T-helper 1 cell treated with Interleukin-12 subunit alpha and Interleukin-12 subunit beta and Interleukin-4 antibody, amounts not matched to agents 30 μg/mL and 1 μg/mL, for 36 hours (primary cell): ENCODE results near the gene NKX1-2.

ENCODE experiments used
- H3K27ac Mint-ChIP-seq: one replicate; pipeline ENCODE4 v1.8.0; 2021; ENCODE audit warnings: mild to moderate bottlenecking, mixed read lengths
- H3K27me3 Mint-ChIP-seq: one replicate; pipeline ENCODE4 v1.8.0; 2021; ENCODE audit warnings: low read depth, mixed read lengths
- H3K36me3 Mint-ChIP-seq: one replicate; pipeline ENCODE4 v1.8.0; 2021; ENCODE audit warnings: low read depth, mixed read lengths
- H3K4me1 Mint-ChIP-seq: one replicate; pipeline ENCODE4 v1.8.0; 2021; ENCODE audit warnings: low read depth, mixed read lengths
- H3K4me3 Mint-ChIP-seq: one replicate; pipeline ENCODE4 v1.8.0; 2021; ENCODE audit warnings: mild to moderate bottlenecking, moderate library complexity, mixed read lengths
- H3K9me3 Mint-ChIP-seq: one replicate; pipeline ENCODE4 v1.8.0; 2021; ENCODE audit warnings: mixed read lengths

Gene NKX1-2

DNA sequence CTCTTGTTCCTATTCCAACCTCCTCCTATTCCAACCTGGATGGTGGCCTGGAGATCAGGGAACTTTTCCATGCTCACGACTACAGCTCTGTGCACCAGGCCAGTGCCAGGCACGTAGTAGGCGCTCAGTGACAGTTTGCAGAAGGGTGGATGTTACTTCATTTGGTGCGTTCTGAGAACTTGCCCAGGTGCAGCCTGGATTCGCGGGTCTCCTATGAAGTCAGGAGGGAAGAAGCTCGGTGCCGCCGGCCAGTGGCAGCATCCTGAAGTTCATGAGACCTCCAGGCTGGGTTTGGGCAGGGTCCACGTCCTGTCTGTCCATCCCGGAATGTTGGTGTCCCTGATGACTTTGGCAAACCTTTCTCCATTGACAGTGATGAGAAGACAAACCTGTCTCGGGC is 33.0 kb upstream of the NKX1-2 start:
- Mint-ChIP-seq H3K36me3 (peaks cover 6% of the 10 kb centered on the region), H3K27me3 (no peaks in the 10 kb centered on the region), H3K4me1 (no peaks in the 10 kb centered on the region), H3K9me3 (peaks cover 5% of the 10 kb centered on the region), H3K4me3 (no peak overlapping the region), H3K27ac (no peak overlapping the region)

DNA sequence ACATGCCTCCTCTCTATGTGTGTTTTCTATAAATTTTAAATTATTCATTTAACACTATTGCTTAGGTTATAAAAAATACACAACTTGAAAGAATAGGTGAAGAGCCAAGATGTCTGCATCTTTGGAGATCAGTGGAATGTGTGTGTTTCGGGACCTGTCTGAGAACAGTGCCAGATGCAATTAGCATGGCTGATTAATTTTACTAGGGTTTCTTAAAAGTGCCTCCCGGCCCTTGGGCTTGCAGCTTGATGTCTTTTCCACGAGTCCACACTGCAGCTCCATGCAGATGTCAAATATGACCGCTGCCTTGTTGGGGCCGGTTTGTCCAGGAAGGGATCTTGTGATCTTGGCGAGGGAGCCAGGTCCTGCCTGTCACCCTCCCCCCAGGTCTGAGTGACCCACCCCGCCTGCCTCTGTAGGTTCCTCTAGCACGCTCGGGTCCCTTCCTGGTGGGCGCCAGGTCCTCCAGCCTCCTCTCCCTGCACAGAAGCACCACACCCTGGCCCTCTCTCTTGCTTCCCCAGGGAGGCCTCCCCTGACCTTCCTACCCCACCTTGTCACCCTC is 32.5 kb upstream of the NKX1-2 start:
- Mint-ChIP-seq H3K4me1 (no peaks in the 10 kb centered on the region), H3K36me3 (peaks cover 6% of the 10 kb centered on the region), H3K4me3 (no peak overlapping the region), H3K9me3 (peaks cover 4% of the 10 kb centered on the region), H3K27ac (no peak overlapping the region), H3K27me3 (no peaks in the 10 kb centered on the region)

DNA sequence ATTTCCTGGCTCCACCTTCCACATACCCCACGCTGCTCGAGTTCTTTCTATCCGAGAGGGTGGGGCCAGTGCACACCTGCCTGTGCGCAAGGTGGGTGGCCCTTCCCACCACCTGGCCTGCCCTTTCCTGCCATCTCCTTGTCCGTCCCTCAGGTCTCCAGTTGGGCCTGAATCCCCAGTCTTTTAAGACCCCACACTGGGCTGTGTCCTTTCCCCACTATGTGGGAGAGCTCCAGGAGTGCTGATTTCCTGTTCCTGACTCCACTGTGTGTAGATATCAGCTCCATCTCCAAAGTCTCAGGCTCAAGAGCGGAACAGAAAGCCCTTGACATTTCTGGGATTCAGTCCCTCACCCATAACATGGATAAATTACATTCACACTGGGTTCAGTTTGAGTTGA is 31.9 kb upstream of the NKX1-2 start:
- Mint-ChIP-seq H3K36me3 (peaks cover 4% of the 10 kb centered on the region), H3K4me1 (no peaks in the 10 kb centered on the region), H3K4me3 (no peak overlapping the region), H3K27ac (no peak overlapping the region), H3K27me3 (no peaks in the 10 kb centered on the region), H3K9me3 (no peaks in the 10 kb centered on the region)

DNA sequence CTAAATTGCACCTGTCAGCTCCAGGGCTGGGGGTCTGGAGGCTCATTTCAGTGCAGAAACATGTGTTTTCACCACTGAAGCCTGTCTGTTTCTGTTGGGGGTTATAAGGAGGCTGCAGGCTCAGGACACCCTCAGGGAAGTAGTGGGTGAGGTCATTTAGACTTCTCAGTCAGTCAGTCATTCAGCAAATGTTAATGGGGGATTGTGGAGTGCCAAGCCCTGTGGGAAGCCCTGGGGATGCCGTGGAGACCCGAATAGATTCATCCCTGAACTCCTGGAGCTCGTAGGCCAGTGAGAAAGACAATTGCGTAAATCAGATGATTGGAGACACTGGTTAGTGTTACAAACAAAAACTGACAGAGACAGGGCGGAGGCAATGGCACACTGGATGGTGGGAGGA is 31.0 kb upstream of the NKX1-2 start:
- H3K4me1 Mint-ChIP-seq: no peaks in the 10 kb centered on the region
- H3K36me3 Mint-ChIP-seq: peaks cover under 1% of the 10 kb centered on the region
- H3K4me3 Mint-ChIP-seq: no peak overlapping the region
- H3K27ac Mint-ChIP-seq: no peak overlapping the region
- H3K27me3 Mint-ChIP-seq: no peaks in the 10 kb centered on the region
- no peaks in the 10 kb centered on the region for H3K9me3 Mint-ChIP-seq

DNA sequence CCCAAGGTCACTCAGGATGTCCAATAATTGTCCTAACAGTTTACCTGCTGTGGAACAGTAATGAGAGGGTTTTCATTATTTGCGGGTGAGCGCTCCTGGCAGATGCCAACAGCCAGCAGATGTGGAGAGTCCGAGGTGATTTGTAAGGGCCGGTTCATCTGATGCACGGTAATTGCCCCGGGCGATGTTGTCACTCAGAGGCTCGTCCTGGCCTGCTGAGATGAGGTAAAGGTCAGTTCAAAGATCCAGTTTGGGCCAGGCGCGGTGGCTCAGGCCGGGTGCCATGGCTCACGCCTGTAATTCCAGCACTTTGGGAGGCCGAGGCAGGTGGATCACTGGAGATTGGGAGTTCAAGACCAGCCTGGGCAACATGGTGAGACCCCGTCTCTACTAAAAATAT is 28.7 kb upstream of the NKX1-2 start:
- Mint-ChIP-seq H3K4me3 (no peak overlapping the region), H3K36me3 (no peaks in the 10 kb centered on the region), H3K27me3 (no peaks in the 10 kb centered on the region), H3K9me3 (no peaks in the 10 kb centered on the region), H3K4me1 (no peaks in the 10 kb centered on the region), H3K27ac (no peak overlapping the region)

DNA sequence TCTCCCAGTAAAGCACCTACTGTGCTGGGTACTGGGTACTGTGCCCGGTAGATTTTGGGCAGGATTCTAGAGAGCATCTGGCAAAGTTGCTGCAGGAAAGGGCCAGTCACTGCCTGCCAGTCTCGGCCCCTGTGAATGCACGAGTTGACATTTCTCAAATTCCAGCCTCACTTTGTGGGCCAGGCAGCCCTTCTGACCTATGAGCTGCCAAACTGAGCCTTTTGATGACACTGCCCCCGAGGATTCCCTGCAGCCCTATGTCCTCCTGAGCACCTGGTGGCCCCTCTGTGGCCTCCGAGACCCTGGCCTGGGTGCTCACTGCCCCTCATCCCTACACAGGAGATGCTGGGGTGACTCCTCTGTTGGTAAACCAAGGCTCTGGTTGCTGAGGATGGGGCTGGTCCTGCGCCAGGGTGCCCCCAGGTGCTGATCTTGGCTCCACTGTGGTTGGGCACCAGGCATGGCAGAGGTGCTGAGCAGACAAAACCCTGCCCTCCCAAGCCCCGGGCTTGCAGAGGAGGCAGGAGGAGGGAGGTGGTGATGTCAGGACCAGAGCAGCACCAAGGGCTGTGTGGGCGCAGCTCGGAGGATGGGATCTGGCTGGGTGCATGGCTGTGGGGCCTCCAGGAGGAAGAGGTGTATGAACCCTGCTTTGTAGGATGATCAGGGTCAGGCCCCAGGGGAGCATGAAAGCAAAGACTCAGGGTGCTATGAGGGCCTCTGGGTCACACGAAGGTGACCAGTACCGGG is 28.0 kb upstream of the NKX1-2 start:
- Mint-ChIP-seq H3K27me3 (no peaks in the 10 kb centered on the region), H3K4me1 (no peaks in the 10 kb centered on the region), H3K27ac (no peak overlapping the region), H3K4me3 (no peak overlapping the region), H3K9me3 (no peaks in the 10 kb centered on the region), H3K36me3 (no peaks in the 10 kb centered on the region)

DNA sequence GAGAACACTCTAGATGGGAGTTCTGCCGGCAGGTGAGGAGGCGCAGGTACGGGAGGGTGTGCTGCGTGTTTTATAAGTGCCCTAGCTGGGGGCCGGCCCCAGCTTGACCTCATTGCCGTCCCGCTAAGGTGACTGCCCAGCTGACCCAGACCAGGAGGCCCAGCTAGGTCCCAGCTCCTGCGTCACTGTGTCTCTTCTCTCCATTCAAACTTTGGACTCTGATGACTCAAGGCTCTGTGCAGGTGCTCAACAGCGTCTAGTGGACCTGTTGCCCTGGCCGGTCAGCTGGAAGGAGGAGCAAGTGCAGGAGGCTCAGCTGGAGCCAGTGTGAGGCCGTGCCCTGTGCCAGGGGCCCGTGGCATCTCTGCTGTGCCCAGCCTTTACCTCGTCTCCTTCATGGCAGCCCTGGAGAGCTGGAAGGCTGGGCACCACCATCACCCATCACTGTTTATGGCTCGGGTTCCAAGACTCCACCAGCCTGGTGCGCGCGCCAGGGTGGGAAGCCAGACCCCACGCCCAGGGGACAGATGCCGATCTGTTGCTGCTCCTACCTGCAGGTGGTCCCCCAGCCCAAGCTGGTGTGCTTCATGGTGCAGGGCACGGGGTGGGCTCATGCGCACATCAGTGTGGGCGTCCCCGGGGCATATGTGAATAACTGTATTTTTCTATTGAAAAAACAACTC is 26.3 kb upstream of the NKX1-2 start:
- Mint-ChIP-seq H3K27me3 (no peaks in the 10 kb centered on the region), H3K4me3 (no peak overlapping the region), H3K36me3 (no peaks in the 10 kb centered on the region), H3K4me1 (no peaks in the 10 kb centered on the region), H3K27ac (no peak overlapping the region), H3K9me3 (no peaks in the 10 kb centered on the region)

DNA sequence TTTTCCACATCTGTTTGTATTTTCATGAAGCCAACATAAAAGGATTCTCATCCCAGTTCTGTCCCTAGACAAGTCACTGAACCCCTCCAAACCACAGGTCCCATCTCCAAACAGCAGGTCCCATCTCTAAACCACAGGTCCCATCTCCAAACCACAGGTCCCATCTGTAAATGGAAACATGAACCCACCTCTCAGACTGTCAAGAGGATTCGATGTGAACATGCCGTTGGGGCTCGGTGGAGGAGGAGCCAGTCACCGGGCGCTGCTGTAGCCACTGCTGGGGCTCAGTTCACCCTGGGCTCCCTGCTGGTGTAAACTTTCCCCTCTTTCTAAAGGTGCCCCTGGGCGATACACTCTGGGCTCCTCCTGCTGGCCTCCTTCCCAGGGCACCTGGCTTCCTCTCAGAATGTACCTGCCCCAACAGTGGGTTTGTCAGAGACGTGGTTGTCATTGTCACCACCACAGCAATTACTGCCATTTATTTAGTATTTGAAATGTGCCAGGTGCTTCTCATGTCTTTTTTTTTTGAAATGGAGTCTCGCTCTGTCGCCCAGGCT is 24.8 kb upstream of the NKX1-2 start:
- no peaks in the 10 kb centered on the region for H3K27me3 Mint-ChIP-seq
- H3K27ac Mint-ChIP-seq: no peak overlapping the region
- H3K36me3 Mint-ChIP-seq: no peaks in the 10 kb centered on the region

DNA sequence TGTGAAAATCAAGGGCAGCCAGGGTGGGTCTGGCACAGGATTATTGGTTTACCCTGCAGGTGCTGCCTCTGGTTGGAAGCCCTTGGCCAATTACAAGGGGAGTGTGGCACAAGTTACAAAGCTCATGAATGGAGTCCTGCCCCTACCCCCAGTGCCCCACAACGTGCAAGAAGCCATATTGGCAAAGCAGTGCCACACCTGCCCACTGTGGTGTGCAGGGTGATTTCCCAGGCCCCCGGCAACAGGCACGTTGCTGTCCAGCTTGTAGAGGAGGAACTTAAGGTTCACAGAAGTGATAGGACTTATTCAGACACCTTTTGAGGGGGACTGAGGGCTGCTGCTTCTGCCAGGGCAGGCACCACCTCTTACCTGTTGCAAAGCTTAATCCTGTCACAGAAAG is 23.2 kb upstream of the NKX1-2 start:
- H3K9me3 Mint-ChIP-seq: no peaks in the 10 kb centered on the region
- H3K4me3 Mint-ChIP-seq: no peak overlapping the region
- no peaks in the 10 kb centered on the region for H3K4me1 Mint-ChIP-seq
- no peaks in the 10 kb centered on the region for H3K36me3 Mint-ChIP-seq
- H3K27ac Mint-ChIP-seq: no peak overlapping the region
- H3K27me3 Mint-ChIP-seq: no peaks in the 10 kb centered on the region

More for the DNA sequence above, 24.8 kb upstream of the NKX1-2 start:
- Mint-ChIP-seq H3K4me3 (no peak overlapping the region), H3K9me3 (no peaks in the 10 kb centered on the region), H3K4me1 (no peaks in the 10 kb centered on the region)

DNA sequence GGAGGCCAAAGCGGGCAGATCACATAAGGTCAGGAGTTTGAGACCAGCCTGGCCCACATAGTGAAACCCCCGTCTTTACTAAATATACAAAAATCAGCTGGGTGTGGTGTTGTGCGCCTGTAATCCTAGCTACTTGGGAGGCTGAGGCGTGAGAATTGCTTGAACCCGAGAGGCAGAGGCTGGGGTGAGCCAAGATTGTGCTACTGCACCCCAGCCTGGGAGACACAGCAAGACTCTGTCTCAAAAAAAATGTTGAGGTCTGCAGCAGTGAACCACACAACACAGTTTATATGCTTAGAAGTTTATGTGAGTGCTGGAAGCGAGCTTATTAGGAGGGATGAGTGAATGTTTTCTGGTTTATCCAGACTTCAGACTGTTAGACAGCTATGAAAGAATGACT is 22.2 kb upstream of the NKX1-2 start:
- no peak overlapping the region for H3K27ac Mint-ChIP-seq

DNA sequence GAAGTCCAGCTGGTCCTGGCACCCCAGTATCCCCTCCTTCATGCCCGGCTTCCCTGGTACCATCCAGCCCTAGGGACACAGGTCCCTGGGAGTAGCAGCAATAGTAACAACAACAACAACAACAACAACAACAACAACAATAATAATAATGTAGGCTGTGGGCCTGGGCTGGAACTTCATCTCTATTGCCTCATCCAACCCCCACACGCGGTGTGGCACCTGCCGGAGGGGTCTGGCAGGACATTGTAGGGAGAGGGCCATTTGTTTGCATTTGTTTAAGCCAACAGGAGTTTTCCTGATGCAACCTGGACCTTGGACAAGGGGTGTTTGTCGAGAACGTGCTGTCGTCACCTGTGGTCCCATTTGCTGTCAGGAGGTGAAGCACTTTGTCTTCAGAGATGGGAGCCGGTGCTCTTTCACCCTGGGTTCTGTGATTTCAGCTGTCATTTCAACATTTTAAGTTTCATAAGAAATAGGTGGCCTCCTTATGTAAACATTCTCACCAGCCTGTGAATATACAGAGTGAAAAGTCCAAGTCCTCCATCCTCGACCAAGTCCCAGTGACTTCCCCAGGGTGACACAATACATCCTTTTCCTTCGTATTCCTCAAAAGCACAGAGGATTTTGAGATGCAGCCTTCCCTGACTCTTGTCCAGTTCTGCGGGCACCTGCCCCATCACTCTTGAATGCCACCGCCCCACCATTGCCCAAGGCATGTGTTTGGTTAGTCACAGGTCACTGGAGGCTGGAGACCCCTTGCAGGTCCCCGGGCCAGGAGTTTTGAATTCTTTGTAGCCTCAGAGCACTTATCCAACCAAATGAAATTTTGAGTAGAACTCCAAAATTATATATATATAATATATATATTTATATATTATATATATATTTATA is 21.0 kb upstream of the NKX1-2 start:
- Mint-ChIP-seq H3K27ac (no peak overlapping the region), H3K9me3 (no peaks in the 10 kb centered on the region), H3K27me3 (no peaks in the 10 kb centered on the region), H3K4me1 (peaks cover 4% of the 10 kb centered on the region), H3K36me3 (no peaks in the 10 kb centered on the region), H3K4me3 (no peak overlapping the region)

More for the DNA sequence above, 22.2 kb upstream of the NKX1-2 start:
- Mint-ChIP-seq H3K4me1 (no peaks in the 10 kb centered on the region), H3K4me3 (no peak overlapping the region), H3K9me3 (no peaks in the 10 kb centered on the region), H3K36me3 (no peaks in the 10 kb centered on the region), H3K27me3 (no peaks in the 10 kb centered on the region)

DNA sequence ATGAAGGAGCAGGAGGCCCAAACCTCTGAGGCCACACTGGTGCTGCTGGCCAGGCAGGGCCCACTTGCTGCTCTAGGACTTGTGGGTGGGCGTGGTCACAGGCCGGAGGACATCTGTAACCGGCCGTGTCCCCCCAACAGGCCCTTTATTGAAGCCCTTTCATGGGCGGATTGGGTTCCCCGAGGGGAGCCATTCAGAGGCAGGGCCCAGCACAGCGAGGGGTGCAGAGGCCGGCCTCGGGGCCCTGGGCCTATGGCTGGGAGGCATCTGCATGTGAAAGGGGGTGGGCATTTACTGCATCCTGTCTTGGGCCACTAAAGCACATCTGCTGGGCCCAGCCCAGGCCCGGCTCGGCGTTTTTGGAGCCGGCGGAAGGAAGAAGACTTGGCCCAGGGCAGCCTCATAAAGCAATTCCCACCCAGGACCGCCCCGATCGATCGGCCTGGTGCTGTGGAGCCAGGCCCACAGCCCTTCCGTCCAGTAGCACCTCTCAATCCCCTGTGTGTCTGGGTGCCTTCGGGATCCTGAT is 20.2 kb upstream of the NKX1-2 start:
- H3K36me3 Mint-ChIP-seq: peaks cover 3% of the 10 kb centered on the region
- peaks cover 12% of the 10 kb centered on the region for H3K4me1 Mint-ChIP-seq
- no peak overlapping the region for H3K27ac Mint-ChIP-seq
- no peaks in the 10 kb centered on the region for H3K27me3 Mint-ChIP-seq
- no peaks in the 10 kb centered on the region for H3K9me3 Mint-ChIP-seq
- no peak overlapping the region for H3K4me3 Mint-ChIP-seq

DNA sequence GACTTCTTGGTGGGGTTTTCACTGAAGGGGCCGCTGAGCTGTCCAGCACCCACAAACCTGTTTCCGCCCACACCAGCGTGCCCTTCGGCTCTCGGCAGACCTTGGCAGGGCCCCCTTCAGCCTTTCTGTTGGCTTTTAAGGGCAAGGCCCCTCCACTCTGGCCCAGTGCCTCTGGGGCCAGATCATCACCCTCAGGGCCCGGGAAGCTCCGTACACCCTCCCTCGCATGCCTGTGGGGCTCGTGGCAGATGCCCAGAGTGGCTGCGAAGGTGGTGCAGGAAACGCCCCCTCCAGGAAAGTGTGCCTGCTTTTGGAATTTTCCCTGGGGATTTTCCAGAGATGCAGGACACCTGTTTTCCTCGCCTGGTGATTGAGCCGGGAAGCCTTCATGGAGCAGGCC is 18.8 kb upstream of the NKX1-2 start:
- Mint-ChIP-seq H3K9me3 (no peaks in the 10 kb centered on the region), H3K36me3 (peaks cover 8% of the 10 kb centered on the region), H3K4me1 (peaks cover 22% of the 10 kb centered on the region), H3K27ac (no peak overlapping the region), H3K27me3 (no peaks in the 10 kb centered on the region), H3K4me3 (no peak overlapping the region)

DNA sequence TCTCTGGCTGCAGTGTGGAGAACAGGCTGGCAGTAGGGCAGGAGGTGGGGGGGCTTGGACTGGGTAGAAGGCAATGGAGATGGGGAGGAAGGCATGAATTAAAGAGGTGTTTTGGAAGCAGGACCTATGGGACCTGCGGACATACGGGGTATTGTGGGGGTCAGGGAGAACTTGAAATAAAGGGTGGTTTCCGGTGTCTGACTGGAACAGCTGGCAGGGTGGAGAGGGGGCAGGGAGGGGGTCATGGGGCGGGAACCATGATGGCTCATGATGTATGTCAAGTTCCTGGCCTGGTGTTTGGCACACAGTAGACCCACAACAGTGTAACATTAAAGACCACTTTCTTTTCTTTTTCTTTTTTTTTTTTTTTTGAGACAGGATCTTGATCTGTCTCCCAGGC is 17.3 kb upstream of the NKX1-2 start:
- Mint-ChIP-seq H3K4me1 (peaks cover 22% of the 10 kb centered on the region), H3K4me3 (no peak overlapping the region), H3K27me3 (no peaks in the 10 kb centered on the region), H3K9me3 (no peaks in the 10 kb centered on the region), H3K36me3 (peaks cover 8% of the 10 kb centered on the region), H3K27ac (no peak overlapping the region)
